AG09309 (cell line): Measurements from ENCODE around the gene PEX26.
"Not testable (repeated sequence)": the region's sequence is repeated elsewhere in the genome, so short reads cannot be mapped to it uniquely, and the experiment has no call there.

Experiments
- DNase-seq: peaks from one replicate; pipeline ENCODE4 v3.0.0-alpha.2; 2010; ENCODE audit warnings: low read depth
- H3K4me3 ChIP-seq: 2 replicates; pipeline ENCODE4 v1.5.1; 2011; ENCODE audit warnings: mild to moderate bottlenecking, low read depth, low read length, moderate library complexity; ENCODE audit not compliant: control insufficient read depth
- TF ChIP-seq, protein P1 (sequence below): IDR thresholded peaks from 2 replicates; pipeline ENCODE4 v1.5.1; 2011; ENCODE audit warnings: mild to moderate bottlenecking, low read depth, low read length, inconsistent platforms; ENCODE audit not compliant: insufficient read depth, control insufficient read depth; ENCODE audit errors: missing control alignments

PEX26 gene

DNA sequence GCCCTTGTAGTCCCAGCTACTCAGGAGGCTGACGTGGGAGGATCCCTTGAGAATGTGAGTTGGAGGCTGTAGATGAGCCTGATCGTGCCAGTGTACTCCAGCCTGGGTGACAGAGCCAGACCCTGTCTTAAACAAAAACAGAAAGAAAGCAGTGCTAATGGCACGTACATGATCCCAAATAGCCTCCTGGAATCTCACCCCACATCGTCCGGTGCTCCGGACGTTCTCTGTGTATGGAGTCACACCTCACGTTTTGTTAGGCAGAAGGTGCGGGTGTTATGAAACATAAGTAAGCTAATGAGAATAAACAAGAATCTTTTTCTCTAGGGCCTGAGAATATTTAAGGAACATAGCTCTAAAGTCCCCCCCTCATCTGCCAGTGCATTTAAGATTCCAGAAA, 29.7 kb upstream of the PEX26 start:
- DNase-seq = no peak
- H3K4me3 ChIP-seq = no peak overlapping the region
- TF ChIP-seq, protein P1, sequence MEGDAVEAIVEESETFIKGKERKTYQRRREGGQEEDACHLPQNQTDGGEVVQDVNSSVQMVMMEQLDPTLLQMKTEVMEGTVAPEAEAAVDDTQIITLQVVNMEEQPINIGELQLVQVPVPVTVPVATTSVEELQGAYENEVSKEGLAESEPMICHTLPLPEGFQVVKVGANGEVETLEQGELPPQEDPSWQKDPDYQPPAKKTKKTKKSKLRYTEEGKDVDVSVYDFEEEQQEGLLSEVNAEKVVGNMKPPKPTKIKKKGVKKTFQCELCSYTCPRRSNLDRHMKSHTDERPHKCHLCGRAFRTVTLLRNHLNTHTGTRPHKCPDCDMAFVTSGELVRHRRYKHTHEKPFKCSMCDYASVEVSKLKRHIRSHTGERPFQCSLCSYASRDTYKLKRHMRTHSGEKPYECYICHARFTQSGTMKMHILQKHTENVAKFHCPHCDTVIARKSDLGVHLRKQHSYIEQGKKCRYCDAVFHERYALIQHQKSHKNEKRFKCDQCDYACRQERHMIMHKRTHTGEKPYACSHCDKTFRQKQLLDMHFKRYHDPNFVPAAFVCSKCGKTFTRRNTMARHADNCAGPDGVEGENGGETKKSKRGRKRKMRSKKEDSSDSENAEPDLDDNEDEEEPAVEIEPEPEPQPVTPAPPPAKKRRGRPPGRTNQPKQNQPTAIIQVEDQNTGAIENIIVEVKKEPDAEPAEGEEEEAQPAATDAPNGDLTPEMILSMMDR = no peak

DNA sequence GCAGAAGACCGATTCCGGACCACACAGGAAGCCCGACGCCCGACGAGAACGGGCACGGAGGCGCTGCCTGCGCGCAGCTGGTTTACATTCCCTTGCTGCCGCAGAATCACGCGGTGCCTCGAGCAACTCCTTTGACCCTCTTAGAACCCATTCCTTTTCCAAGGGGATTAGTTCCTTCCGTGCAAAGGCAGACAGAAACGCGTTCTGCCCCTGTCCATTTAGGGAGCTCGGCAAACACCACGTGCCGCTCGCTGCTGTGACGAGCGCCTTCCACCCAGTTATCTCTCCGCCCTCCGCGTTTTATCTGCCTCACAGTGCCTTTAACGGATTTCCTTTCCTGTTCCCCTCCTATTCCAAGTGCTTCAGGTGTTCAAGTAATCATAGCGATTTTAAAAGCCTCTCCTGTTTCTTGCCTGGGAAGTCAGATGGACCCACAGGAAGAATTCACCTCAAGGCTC, 29.3 kb upstream of the PEX26 start:
- TF ChIP-seq, protein P1 = no peak
- DNase-seq = no peak
- no peak overlapping the region for H3K4me3 ChIP-seq

DNA sequence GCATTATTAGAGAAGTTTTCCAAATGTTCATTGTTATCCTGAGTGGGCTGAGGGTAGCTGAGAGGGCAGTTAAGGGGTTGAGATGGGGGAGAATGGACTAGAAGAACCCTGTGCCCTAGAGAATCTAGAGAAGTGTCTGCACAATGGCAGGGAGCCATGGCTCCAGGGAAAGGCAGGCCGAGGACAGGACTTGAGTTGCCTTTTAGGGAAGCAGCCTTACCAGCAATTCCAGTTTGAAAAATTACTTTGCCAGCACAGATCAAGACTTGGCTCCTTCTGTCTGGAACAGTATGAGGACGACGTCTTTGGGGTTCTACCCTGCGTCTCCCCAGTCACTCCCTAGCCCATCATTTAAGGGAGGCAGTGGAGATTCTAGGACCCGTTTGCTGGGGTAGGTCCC, 27.7 kb upstream of the PEX26 start:
- TF ChIP-seq, protein P1 = no peak
- DNase-seq = no peak

DNA sequence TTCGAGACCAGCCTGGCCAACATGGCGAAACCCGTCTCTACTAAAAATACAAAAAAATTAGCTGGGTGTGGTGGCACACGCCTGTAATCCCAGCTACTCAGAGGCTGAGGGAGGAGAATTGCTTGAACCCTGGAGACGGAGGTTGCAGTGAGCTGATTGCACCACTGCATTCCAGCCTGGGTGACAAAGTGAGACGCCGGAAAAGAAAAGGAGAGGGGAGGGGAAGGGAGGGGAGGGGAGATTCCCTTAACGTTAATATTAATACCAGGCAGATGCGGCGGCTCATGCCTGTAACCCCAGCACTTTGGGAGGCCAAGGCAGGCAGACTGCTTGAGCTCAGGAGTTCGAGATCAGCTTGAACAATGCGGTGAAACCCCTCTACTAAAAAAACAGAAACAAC, 26.7 kb upstream of the PEX26 start:
- H3K4me3 ChIP-seq, DNase-seq: not testable (repeated sequence)

More for the DNA sequence above, 27.7 kb upstream of the PEX26 start:
- H3K4me3 ChIP-seq = no peak overlapping the region

DNA sequence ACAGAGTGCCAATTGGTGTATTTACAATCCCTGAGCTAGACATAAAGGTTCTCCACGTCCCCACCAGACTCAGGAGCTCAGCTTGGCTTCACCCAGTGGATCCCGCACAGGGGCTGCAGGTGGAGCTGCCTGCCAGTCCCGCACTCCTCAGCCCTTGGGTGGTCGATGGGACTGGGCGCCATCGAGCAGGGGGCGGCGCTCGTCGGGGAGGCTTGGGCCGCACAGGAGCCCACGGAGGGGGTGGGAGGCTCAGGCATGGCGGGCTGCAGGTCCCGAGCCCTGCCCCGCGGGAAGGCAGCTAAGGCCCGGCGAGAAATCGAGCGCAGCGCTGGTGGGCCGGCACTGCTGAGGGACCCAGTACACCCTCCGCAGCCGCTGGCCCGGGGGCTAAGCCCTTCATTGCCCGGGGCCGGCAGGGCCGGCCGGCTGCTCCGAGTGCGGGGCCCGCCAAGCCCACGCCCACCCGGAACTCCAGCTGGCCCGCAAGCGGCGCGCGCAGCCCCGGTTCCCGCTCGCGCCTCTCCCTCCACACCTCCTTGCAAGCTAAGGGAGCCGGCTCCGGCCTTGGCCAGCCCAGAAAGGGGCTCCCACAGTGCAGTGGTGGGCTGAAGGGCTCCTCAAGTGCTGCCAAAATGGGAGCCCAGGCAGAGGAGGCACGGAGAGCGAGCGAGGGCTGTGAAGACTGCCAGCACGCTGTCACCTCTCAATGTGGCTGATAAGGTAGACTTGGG, 24.4 kb upstream of the PEX26 start:
- H3K4me3 ChIP-seq, DNase-seq: not testable (repeated sequence)

DNA sequence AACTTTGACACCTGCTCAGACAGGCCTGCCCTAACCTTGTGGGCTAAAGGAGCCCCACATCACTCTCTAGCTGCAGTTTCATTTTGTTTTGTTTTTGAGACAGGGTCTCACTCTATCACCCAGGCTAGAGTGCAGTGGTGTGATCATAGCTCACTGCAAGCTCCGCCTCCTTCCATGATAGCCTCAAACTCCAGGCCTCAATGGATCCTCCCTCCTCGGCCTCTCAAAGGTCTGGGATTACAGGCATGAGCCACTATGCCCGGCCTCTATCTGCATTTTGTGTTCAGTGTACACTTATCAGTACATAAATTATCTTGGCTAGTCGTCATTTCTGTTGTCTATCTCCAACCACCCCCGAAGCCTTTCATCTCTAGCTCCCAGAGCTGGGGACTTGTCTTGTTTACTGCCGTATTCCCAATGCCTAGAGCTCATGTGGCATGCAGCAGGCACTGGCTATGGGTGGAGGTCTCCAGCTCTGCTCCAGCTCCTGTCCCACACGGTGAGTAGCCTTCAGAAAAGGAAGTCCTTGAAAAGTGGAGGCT, 22.1 kb upstream of the PEX26 start:
- TF ChIP-seq, protein P1 = no peak
- no peak for DNase-seq
- H3K4me3 ChIP-seq = no peak overlapping the region

DNA sequence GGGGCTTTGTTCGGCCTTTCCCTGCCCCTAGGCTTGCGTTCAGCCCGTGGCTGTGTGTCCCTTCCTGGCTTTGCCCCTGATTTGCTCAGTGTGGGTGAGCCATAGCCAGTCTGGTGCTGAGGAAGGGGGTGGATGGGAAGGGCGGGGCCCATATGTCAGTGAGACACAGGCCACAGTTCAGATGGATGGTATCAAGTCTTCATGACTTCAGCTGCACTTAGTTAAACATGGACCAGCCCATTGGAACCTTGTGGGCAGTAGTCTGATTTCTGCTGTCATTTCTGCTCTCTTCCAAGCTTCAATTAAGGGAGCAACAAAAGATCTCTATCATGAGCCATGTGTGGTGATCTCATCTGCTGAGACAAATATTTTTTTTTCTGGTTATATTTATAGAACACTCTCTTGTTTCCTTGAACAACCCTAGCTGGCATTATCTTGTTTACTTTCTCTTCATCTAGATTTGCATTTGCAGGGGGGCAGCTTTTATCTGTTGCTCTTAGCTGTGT, 21.6 kb upstream of the PEX26 start:
- no peak overlapping the region for H3K4me3 ChIP-seq
- TF ChIP-seq, protein P1 = no peak
- peak; percentile 57 for DNase-seq
